GM12865 (cell line): ENCODE measurements around the gene ATG16L2.

ENCODE experiments used
- DNase-seq: peaks from one replicate; pipeline ENCODE4 v3.0.0; 2010; ENCODE audit warnings: low read depth
- H3K4me3 ChIP-seq: 2 replicates; pipeline ENCODE4 v1.5.1; 2011; ENCODE audit warnings: mild to moderate bottlenecking, low read depth, low read length, control low read depth
- TF ChIP-seq, protein P1 (sequence below): IDR thresholded peaks from 2 replicates; pipeline ENCODE4 v1.5.1; 2011; ENCODE audit warnings: low read length, control low read depth, low read depth, inconsistent platforms; ENCODE audit not compliant: insufficient read depth; ENCODE audit errors: missing control alignments

The ATG16L2 gene

DNA sequence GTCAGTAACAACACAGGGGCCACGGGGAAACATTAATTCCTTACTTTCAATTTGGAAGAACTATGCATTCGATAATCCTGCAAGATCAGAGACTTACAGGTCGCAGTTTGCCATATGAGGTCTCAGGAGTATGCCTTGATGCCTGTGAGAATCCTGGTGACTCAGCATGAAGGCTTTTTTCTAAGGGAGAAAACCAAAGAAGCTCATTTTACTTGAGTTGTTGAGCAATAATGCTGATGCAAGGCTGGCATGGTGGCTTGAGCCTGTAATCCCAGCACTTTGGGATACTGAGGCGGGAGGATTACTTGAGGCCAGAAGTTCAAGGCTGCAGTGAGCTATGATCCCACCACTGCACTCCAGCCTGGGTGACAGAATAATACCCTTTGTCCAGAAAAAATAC is 26.6 kb downstream of the ATG16L2 start:
- no peak for DNase-seq
- H3K4me3 ChIP-seq: no peak overlapping the region
- TF ChIP-seq, protein P1, sequence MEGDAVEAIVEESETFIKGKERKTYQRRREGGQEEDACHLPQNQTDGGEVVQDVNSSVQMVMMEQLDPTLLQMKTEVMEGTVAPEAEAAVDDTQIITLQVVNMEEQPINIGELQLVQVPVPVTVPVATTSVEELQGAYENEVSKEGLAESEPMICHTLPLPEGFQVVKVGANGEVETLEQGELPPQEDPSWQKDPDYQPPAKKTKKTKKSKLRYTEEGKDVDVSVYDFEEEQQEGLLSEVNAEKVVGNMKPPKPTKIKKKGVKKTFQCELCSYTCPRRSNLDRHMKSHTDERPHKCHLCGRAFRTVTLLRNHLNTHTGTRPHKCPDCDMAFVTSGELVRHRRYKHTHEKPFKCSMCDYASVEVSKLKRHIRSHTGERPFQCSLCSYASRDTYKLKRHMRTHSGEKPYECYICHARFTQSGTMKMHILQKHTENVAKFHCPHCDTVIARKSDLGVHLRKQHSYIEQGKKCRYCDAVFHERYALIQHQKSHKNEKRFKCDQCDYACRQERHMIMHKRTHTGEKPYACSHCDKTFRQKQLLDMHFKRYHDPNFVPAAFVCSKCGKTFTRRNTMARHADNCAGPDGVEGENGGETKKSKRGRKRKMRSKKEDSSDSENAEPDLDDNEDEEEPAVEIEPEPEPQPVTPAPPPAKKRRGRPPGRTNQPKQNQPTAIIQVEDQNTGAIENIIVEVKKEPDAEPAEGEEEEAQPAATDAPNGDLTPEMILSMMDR: no peak

DNA sequence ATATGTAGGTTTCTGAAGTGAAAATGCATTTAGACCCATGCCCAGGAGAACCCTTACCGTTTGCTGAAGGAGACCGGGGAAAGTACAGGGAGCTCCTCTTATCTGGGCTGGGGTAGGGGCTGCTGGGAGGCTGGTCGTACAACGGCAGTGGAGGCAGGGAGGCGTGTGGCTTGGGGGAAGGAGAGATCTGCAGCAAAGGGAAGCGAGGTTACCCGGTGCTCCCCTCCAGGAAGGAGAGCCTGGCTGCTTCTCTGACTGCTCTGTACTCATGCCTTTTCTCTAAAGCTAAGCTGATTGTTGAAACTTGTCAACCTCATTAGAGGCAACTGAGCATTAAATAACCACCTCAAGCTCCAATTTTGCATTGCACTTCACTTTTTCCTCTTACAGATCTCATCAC is 27.2 kb downstream of the ATG16L2 start:
- no peak overlapping the region for H3K4me3 ChIP-seq
- TF ChIP-seq, protein P1: no peak

DNA sequence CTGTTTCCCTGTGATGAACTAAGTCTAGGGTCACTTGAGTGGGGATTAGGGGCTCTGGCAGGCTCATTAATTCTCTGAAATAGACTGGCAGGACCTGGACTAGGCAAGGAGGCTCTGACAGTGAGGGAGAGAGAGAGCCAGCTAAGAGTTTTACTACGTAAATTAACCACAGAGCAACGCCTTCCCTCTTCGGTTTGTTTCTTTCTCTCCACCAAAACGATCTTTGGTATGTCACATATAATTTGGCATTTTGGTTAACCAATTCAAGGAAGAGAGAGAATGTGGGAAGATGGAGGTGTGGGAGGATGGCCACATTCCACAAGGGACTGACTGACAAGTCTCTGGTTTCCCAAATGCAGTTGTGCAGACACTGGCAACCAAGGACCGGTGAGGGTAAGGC is 27.9 kb downstream of the ATG16L2 start:
- no peak overlapping the region for H3K4me3 ChIP-seq
- DNase-seq: no peak
- TF ChIP-seq, protein P1: no peak

More for the DNA sequence above, 27.2 kb downstream of the ATG16L2 start:
- no peak for DNase-seq

DNA sequence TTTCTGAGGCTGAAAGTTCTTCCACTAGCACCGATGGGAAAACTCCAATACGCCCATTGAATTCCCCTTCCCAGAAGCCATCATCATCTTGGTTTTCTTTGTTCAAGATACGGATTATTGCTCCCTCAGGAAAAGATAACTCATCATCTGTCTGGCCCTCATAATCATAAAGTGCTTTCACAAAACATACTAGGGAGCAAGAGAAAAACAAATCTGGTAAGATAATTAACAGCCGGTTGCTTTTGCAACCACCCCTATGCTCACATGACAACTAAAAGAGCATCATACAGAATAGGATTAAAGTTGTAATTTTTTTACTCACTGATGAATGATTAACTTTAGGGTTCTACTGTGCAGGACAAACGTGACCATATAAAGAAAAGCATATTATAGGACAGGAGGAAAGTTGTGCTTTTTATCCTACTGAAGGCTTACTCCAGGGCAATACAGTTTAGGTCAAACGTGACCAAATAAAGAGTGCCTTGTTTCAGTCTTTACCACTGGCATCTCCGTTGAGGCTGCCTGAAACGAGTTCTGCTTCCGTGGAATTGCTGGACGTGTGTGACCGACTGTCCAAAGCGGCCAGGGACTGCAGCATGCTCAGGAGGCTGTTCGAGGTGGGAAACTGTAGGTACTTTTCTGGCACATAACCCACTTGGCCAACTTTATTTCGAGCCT is 28.6 kb downstream of the ATG16L2 start:
- no peak for DNase-seq
- H3K4me3 ChIP-seq: no peak overlapping the region
- TF ChIP-seq, protein P1: no peak

DNA sequence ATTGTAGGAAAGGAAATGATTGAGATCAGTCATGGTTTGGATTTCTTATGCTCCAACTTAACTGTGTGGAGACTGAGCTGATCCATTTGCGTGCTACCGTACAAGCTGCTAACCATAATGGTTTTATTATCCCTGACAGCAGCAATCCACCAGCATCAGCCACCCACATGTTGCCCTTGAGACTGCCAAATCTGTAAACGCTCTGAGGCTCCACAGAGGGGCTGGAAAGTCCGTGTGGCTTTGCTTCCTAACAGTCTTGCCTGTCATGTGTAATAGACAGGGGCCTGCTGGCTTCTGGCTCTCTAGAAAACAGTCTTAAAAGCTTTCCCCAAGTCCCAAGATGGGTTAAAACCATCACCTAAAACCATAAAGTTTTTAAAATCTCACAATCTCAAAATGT is 30.1 kb downstream of the ATG16L2 start:
- TF ChIP-seq, protein P1: no peak
- no peak overlapping the region for H3K4me3 ChIP-seq
- peak; percentile 11 for DNase-seq

DNA sequence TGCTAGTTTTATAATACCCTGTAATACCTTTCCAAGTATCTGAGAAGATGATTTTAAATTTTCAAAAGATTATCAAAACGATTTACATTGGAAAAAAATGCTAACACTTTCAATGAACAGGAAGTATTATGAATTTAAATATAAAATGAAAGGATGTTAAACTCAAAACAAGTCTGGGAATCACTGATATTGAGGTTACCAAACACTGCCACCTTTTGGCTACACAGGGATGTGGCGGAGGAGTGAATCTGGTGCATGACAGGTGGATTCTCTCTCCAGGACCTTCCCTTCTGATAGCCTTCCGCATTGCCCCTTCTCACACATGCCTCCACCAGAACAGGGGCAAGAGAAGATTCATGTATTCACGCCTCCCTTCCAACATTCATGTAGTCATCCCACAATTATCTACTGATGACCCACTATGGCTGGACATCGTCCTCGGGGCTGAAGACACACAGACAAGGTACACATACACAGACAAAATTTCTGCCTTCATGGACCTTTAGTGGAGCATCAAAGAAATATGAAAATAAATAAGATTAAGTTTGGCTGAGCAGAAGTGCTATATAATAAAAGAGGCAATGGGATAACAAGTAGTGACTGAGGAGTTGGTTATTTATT is 34.7 kb downstream of the ATG16L2 start:
- peak; percentile 44 for DNase-seq
- no peak overlapping the region for H3K4me3 ChIP-seq
- TF ChIP-seq, protein P1: peak; percentile 49
